IPS-NIHi7 (cell line): ENCODE results near the gene CDYL2.

ENCODE experiments used
- DNase-seq: peaks from one replicate; pipeline ENCODE4 v3.0.0; 2012; ENCODE audit warnings: mixed read lengths; ENCODE audit errors: extremely low spot score

Gene CDYL2

DNA sequence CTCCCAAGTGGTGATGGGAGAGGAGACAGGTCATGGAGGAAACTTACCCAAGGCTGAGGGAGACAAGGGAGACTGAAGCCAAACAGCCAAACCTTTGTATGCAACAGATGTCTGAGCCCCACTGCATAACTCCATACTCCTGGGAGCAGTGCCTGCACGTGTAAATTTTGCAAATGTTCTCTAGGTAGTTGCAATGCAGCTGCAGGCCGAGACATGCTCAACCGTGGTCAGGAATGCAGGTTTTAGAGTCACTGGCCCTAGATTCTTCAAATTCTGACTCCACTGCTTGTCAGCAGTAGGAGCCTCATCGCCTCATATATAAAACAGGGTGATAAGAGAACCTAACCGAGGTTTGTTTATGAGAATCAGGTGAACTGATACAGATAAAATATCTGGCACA lies 252.1 kb downstream of the CDYL2 start:
- DNase-seq = no peak
